Measurements from ENCODE around the gene NR6A1.

Gene NR6A1

DNA sequence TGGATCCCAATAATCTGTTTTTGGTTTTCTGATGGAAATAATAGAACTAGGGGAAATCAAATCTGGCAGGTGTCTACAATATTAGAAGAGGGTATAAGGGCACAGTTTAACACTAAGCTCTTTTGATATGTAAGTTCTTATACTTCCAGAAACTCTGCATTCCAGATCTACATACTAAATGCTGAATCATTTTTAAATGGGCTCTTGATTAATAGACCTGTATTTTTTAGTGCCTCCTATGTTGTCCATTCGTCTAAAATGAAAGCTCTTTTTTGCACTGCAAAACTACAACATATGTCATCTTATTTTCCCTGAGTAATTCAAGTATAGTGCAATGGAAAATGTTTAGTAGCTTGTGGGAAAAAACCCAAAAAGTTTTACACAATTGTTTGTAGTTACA, 44.2 kb downstream of the NR6A1 start:
- no peak overlapping the region for H3K27ac ChIP-seq (replicated peaks)
- no peaks in the 10 kb centered on the region for H3K27me3 ChIP-seq (ENCODE audit: insufficient read depth, poor library complexity, severe bottlenecking)
- TF ChIP-seq GABPA (IDR thresholded peaks at IDR 0.05; ENCODE audit: low read depth) (no peak), SPI1 (IDR thresholded peaks at IDR 0.05; ENCODE audit: borderline replicate concordance, low read depth) (no peak), POLR2AphosphoS5 (IDR thresholded peaks at IDR 0.05; ENCODE audit: low read depth) (no peak)
- TF ChIP-seq, protein P1, sequence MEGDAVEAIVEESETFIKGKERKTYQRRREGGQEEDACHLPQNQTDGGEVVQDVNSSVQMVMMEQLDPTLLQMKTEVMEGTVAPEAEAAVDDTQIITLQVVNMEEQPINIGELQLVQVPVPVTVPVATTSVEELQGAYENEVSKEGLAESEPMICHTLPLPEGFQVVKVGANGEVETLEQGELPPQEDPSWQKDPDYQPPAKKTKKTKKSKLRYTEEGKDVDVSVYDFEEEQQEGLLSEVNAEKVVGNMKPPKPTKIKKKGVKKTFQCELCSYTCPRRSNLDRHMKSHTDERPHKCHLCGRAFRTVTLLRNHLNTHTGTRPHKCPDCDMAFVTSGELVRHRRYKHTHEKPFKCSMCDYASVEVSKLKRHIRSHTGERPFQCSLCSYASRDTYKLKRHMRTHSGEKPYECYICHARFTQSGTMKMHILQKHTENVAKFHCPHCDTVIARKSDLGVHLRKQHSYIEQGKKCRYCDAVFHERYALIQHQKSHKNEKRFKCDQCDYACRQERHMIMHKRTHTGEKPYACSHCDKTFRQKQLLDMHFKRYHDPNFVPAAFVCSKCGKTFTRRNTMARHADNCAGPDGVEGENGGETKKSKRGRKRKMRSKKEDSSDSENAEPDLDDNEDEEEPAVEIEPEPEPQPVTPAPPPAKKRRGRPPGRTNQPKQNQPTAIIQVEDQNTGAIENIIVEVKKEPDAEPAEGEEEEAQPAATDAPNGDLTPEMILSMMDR (IDR thresholded peaks at IDR 0.05; ENCODE audit: insufficient read depth, low read length), result no peak
- TF ChIP-seq, protein P2, sequence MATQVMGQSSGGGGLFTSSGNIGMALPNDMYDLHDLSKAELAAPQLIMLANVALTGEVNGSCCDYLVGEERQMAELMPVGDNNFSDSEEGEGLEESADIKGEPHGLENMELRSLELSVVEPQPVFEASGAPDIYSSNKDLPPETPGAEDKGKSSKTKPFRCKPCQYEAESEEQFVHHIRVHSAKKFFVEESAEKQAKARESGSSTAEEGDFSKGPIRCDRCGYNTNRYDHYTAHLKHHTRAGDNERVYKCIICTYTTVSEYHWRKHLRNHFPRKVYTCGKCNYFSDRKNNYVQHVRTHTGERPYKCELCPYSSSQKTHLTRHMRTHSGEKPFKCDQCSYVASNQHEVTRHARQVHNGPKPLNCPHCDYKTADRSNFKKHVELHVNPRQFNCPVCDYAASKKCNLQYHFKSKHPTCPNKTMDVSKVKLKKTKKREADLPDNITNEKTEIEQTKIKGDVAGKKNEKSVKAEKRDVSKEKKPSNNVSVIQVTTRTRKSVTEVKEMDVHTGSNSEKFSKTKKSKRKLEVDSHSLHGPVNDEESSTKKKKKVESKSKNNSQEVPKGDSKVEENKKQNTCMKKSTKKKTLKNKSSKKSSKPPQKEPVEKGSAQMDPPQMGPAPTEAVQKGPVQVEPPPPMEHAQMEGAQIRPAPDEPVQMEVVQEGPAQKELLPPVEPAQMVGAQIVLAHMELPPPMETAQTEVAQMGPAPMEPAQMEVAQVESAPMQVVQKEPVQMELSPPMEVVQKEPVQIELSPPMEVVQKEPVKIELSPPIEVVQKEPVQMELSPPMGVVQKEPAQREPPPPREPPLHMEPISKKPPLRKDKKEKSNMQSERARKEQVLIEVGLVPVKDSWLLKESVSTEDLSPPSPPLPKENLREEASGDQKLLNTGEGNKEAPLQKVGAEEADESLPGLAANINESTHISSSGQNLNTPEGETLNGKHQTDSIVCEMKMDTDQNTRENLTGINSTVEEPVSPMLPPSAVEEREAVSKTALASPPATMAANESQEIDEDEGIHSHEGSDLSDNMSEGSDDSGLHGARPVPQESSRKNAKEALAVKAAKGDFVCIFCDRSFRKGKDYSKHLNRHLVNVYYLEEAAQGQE (IDR thresholded peaks at IDR 0.05; ENCODE audit: insufficient replicate concordance, low read depth), result no peak
- no peak overlapping the region for H3K4me3 ChIP-seq (replicated peaks; ENCODE audit: insufficient read depth, low read length)
- DNase-seq (ENCODE audit: low read depth in 1 of 2, low spot score in 1 of 2), result no peak

GRCh38 chr9:124725068-124725452, 46.1 kb downstream of the NR6A1 start:
- TF ChIP-seq POLR2AphosphoS5 (IDR thresholded peaks at IDR 0.05; ENCODE audit: low read depth), result no peak
- TF ChIP-seq, protein P2 (IDR thresholded peaks at IDR 0.05; ENCODE audit: insufficient replicate concordance, low read depth), result no peak
- no peak for TF ChIP-seq GABPA (IDR thresholded peaks at IDR 0.05; ENCODE audit: low read depth)
- no peak for TF ChIP-seq SPI1 (IDR thresholded peaks at IDR 0.05; ENCODE audit: borderline replicate concordance, low read depth)
- TF ChIP-seq, protein P1 (IDR thresholded peaks at IDR 0.05; ENCODE audit: insufficient read depth, low read length), result no peak
- no peak for DNase-seq (ENCODE audit: low read depth in 1 of 2, low spot score in 1 of 2)

GRCh38 chr9:124724415-124725067, 46.6 kb downstream of the NR6A1 start:
- DNase-seq (ENCODE audit: low read depth in 1 of 2, low spot score in 1 of 2), result no peak
- no peak overlapping the region for H3K4me3 ChIP-seq (replicated peaks; ENCODE audit: insufficient read depth, low read length)
- TF ChIP-seq, protein P1 (IDR thresholded peaks at IDR 0.05; ENCODE audit: insufficient read depth, low read length), result no peak
- TF ChIP-seq SPI1 (IDR thresholded peaks at IDR 0.05; ENCODE audit: borderline replicate concordance, low read depth) (no peak), GABPA (IDR thresholded peaks at IDR 0.05; ENCODE audit: low read depth) (no peak)
- TF ChIP-seq, protein P2 (IDR thresholded peaks at IDR 0.05; ENCODE audit: insufficient replicate concordance, low read depth), result no peak
- H3K27ac ChIP-seq (replicated peaks), result no peak overlapping the region
- H3K27me3 ChIP-seq (ENCODE audit: insufficient read depth, poor library complexity, severe bottlenecking), result no peaks in the 10 kb centered on the region

More at GRCh38 chr9:124725068-124725452, 46.1 kb downstream of the NR6A1 start:
- Histone ChIP-seq H3K4me3 (replicated peaks; ENCODE audit: insufficient read depth, low read length) (no peak overlapping the region), H3K27me3 (ENCODE audit: insufficient read depth, poor library complexity, severe bottlenecking) (no peaks in the 10 kb centered on the region), H3K27ac (replicated peaks) (no peak overlapping the region)

Data from HL-60 (cell line).